ENCODE data around the gene GRIK4.

- TF ChIP-seq POLR2A (IDR thresholded peaks at IDR 0.05; ENCODE audit: low read depth, low read length) (no peak), POLR2AphosphoS5 (IDR thresholded peaks at IDR 0.05; ENCODE audit: low read depth, low read length) (no peak)
Measured at GRCh38 chr11:120797143-120797542, 285.6 kb downstream of the GRIK4 start.

All from GM12892 (cell line).